Bronchial epithelial cell (primary cell): ENCODE results near the gene HDAC4. TPM values are rescaled to one million over a fixed set of nuclear protein-coding genes. Genes with fewer than 3 reads are reported as not detected.

Source experiments
- DNase-seq: peaks from one replicate; pipeline ENCODE4 v3.0.0-alpha.2; 2010; ENCODE audit warnings: low read depth
- FAIRE-seq: peaks from 2 replicates; lab custom pipeline; 2011; peaks lifted over from hg19 to GRCh38; lab: Jason Lieb, UNC
- H3K27me3 ChIP-seq: 2 replicates; pipeline ENCODE4 v1.5.1; 2011; ENCODE audit warnings: low read length; ENCODE audit not compliant: control insufficient read depth, insufficient read depth
- H3K36me3 ChIP-seq: 2 replicates; pipeline ENCODE4 v1.5.1; 2011; ENCODE audit warnings: low read length; ENCODE audit not compliant: control insufficient read depth, insufficient read depth
- H3K4me3 ChIP-seq: 2 replicates; pipeline ENCODE4 v1.5.1; 2011; ENCODE audit warnings: mild to moderate bottlenecking, low read depth, low read length, control low read depth
- CTCF ChIP-seq: IDR thresholded peaks from 2 replicates; pipeline ENCODE4 v1.5.1; 2011; ENCODE audit warnings: mild to moderate bottlenecking, moderate library complexity, low read length, control low read depth, inconsistent platforms; ENCODE audit not compliant: insufficient read depth, severe bottlenecking
- total RNA-seq: library from RNA; depleted of rRNA; stranded (reverse); fragments of >200 nt; gene quantifications from 2 replicates; pipeline ENCODE4 v1.2.1, GENCODE V29; 2014

HDAC4 gene
- total RNA-seq, 1 donor from 2014 or later: 5.3 TPM

GRCh38 chr2:239181903-239182581, 218.8 kb downstream of the HDAC4 start:
- Histone ChIP-seq H3K27me3 (no peaks in the 10 kb centered on the region), H3K4me3 (no peak overlapping the region), H3K36me3 (no peaks in the 10 kb centered on the region)
- no peak for DNase-seq
- no peak for TF ChIP-seq CTCF
- no peak for FAIRE-seq

- Histone ChIP-seq H3K27me3 (no peaks in the 10 kb centered on the region), H3K36me3 (no peaks in the 10 kb centered on the region), H3K4me3 (no peak overlapping the region)
- DNase-seq: no peak
- TF ChIP-seq CTCF: no peak
- no peak for FAIRE-seq
Observed at GRCh38 chr2:239181074-239181902, 219.5 kb downstream of the HDAC4 start.

- H3K36me3 ChIP-seq: no peaks in the 10 kb centered on the region
Observed at GRCh38 chr2:239180526-239181073, 220.2 kb downstream of the HDAC4 start.

GRCh38 chr2:239179851-239180371, 220.9 kb downstream of the HDAC4 start:
- Histone ChIP-seq H3K27me3 (no peaks in the 10 kb centered on the region), H3K36me3 (no peaks in the 10 kb centered on the region), H3K4me3 (no peak overlapping the region)
- no peak for DNase-seq
- no peak for TF ChIP-seq CTCF
- FAIRE-seq: no peak

More at GRCh38 chr2:239180526-239181073, 220.2 kb downstream of the HDAC4 start:
- no peak for TF ChIP-seq CTCF
- DNase-seq: no peak
- FAIRE-seq: no peak
- no peaks in the 10 kb centered on the region for H3K27me3 ChIP-seq
- no peak overlapping the region for H3K4me3 ChIP-seq

GRCh38 chr2:239178954-239179353, 221.9 kb downstream of the HDAC4 start:
- Histone ChIP-seq H3K36me3 (no peaks in the 10 kb centered on the region), H3K4me3 (no peak overlapping the region), H3K27me3 (no peaks in the 10 kb centered on the region)
- no peak for DNase-seq
- no peak for FAIRE-seq
- no peak for TF ChIP-seq CTCF
